Measurements from ENCODE around the gene IL3.
A peak's percentile ranks its signal among the peaks of the same experiment; 100 is the strongest.

Gene IL3, protein sequence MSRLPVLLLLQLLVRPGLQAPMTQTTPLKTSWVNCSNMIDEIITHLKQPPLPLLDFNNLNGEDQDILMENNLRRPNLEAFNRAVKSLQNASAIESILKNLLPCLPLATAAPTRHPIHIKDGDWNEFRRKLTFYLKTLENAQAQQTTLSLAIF

DNA sequence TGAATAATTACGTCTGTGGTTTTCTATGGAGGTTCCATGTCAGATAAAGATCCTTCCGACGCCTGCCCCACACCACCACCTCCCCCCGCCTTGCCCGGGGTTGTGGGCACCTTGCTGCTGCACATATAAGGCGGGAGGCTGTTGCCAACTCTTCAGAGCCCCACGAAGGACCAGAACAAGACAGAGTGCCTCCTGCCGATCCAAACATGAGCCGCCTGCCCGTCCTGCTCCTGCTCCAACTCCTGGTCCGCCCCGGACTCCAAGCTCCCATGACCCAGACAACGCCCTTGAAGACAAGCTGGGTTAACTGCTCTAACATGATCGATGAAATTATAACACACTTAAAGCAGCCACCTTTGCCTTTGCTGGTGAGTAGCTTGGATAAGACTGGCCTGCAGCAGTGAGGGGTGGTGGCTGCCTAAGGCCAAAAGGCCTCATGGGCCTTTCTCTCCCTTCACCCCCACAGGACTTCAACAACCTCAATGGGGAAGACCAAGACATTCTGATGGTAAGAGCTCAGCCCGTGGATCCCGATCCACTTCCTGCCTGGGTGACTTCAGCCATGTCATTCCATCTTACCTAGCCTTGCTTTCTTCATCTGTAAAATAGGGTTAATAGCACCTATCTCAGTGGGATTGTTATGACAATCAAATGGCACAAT is at the start of gene IL3:
IL3 (plus strand) TSS at position 155 of the 661 bp plus-strand sequence; CDS start at position 207, 52 bp downstream.
- no peak for TF ChIP-seq EZH2 (IDR thresholded peaks at IDR 0.05)
- no peak for TF ChIP-seq FOXP2 (optimal IDR thresholded peaks at IDR 0.05; ENCODE audit: control extremely low read depth, extremely low read length, insufficient read depth)
- TF ChIP-seq POLR2AphosphoS5 (IDR thresholded peaks at IDR 0.05; ENCODE audit: borderline replicate concordance, low read depth, low read length): no peak
- no peak for DNase-seq (ENCODE audit: low read depth, low spot score)
- no peaks in the 10 kb centered on the region for H3K9me3 ChIP-seq (ENCODE audit: low read depth, low read length)
- H3K4me3 ChIP-seq: no peak within 1 kb of the TSS
- no peak within 1 kb of the TSS for H3K27ac ChIP-seq
- H3K9ac ChIP-seq (ENCODE audit: insufficient read length): no peak within 1 kb of the TSS
- H3K36me3 ChIP-seq (ENCODE audit: insufficient read depth, low read length): no peaks in the 10 kb centered on the region

DNA sequence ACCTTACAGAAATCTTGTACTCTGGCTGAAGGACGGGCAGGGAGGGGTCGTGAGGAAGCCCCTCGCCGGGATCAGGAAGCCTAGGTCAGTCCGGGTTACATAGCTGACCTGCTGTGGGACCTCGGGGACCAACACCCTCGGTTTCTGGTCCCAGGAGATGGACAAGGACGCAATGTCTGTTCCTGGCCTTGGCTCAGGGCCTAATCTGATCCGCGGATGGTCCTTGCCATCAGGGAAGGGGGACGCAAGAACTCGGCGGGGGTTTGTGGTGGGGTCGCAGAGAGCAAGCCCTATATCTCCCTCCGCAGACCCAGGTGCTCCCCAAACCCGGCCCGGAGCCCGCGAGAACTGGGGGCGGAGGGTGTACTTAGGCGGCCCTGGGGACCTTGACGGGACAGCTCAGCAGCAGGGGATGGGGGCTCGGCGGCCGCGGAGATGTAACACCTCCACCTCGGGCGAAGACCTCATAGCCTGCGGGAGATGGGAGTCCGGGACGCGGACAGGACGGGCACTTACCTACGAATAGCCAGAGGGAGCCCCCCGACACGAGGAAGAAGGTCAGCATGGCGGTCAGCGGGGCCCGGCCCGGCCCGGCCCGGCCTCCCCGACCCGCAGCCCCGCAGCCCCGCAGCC is 49.4 kb upstream of the IL3 start:
- Histone ChIP-seq H3K9me3 (ENCODE audit: low read depth, low read length) (no peaks in the 10 kb centered on the region), H3K9ac (ENCODE audit: insufficient read length) (no peak overlapping the region), H3K27ac (no peak overlapping the region), H3K4me3 (no peak overlapping the region), H3K36me3 (ENCODE audit: insufficient read depth, low read length) (no peaks in the 10 kb centered on the region)
- TF ChIP-seq POLR2AphosphoS5 (IDR thresholded peaks at IDR 0.05; ENCODE audit: borderline replicate concordance, low read depth, low read length): no peak
- TF ChIP-seq EZH2 (IDR thresholded peaks at IDR 0.05): no peak
- no peak for TF ChIP-seq FOXP2 (optimal IDR thresholded peaks at IDR 0.05; ENCODE audit: control extremely low read depth, extremely low read length, insufficient read depth)
- DNase-seq (ENCODE audit: low read depth, low spot score): no peak

DNA sequence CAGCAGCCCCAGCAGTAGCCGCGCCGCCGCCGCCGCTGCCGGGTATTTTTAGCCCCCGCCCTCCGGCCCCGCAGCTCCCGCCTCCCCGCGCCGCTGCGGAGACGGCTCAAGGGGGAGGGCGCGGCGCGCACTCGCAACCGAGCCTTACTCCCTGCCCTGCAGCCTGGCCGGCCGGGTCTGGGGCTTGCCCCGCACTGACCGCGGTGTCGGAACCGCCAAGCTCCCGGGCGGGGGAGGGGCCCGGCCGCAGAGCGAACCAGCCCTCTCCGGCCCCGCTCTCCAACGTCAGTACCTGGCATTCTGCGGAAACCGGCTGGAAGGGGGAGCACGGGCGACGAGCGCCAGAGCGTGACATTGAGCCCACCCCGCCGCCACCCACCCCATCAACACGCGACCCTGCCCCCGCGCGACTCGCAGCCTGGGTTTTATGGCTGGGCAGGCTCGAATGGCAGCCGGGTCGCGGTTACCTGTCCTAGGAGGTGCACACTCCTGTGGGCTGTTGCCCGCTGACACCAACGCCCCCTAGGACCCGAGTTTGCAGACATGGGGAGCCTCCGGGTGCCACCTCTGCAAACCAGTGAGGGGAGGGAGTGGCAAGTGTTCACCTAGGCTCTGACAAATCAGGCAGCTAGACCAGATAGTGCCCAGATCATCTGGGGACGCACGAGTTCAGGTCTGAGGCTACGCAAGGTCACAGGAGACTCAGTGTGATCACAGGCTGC is 48.7 kb upstream of the IL3 start, which contains the start of gene ACSL6:
ACSL6 (minus strand) TSS at position 37 of the 722 bp plus-strand sequence. CDS start 105 bp downstream, outside the sequence.
- Histone ChIP-seq H3K9me3 (ENCODE audit: low read depth, low read length) (no peaks in the 10 kb centered on the region), H3K27ac (no peak within 1 kb of the TSS), H3K4me3 (0 out of 2 replicates have a peak within 1 kb of the TSS, but pooled peaks have one; percentile 33), H3K9ac (ENCODE audit: insufficient read length) (no peak within 1 kb of the TSS), H3K36me3 (ENCODE audit: insufficient read depth, low read length) (no peaks in the 10 kb centered on the region)
- TF ChIP-seq EZH2 (IDR thresholded peaks at IDR 0.05): no peak
- TF ChIP-seq POLR2AphosphoS5 (IDR thresholded peaks at IDR 0.05; ENCODE audit: borderline replicate concordance, low read depth, low read length): no peak
- no peak for DNase-seq (ENCODE audit: low read depth, low spot score)

DNA sequence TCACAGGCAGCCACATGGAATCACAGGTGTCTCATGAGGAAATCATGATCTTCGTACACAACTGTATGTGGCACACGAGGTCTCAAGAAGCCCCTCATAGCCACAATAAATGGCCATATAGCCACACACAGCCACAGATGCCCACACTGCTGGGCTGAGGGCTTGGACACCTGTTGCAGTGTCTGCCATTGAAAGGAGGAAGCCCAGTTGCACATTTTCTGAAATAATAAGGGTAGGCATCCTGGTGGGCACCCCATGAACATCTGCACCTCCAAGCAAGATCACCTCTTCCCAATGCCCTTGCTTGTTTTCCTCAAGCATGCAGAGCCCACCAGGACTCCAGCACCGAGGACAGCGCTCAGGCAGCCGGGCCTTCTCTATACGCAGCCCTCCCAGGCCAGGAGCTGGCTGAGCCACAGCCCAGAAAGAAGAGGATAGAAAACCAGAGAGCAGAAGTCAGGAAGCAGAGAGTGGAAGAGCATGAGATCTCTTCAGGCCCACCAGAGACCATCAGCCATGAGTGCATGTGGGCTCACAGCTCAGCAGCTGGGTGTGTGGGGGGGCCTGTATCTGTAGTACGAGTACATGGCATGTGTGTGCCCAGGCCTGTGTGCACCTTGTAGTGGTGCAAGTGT is 48.0 kb upstream of the IL3 start:
- H3K4me3 ChIP-seq: no peak overlapping the region
- H3K36me3 ChIP-seq (ENCODE audit: insufficient read depth, low read length): no peaks in the 10 kb centered on the region
- H3K27ac ChIP-seq: no peak overlapping the region
- no peak overlapping the region for H3K9ac ChIP-seq (ENCODE audit: insufficient read length)
- TF ChIP-seq FOXP2 (optimal IDR thresholded peaks at IDR 0.05; ENCODE audit: control extremely low read depth, extremely low read length, insufficient read depth): no peak
- TF ChIP-seq EZH2 (IDR thresholded peaks at IDR 0.05): no peak
- TF ChIP-seq POLR2AphosphoS5 (IDR thresholded peaks at IDR 0.05; ENCODE audit: borderline replicate concordance, low read depth, low read length): no peak
- H3K9me3 ChIP-seq (ENCODE audit: low read depth, low read length): no peaks in the 10 kb centered on the region
- no peak for DNase-seq (ENCODE audit: low read depth, low spot score)

DNA sequence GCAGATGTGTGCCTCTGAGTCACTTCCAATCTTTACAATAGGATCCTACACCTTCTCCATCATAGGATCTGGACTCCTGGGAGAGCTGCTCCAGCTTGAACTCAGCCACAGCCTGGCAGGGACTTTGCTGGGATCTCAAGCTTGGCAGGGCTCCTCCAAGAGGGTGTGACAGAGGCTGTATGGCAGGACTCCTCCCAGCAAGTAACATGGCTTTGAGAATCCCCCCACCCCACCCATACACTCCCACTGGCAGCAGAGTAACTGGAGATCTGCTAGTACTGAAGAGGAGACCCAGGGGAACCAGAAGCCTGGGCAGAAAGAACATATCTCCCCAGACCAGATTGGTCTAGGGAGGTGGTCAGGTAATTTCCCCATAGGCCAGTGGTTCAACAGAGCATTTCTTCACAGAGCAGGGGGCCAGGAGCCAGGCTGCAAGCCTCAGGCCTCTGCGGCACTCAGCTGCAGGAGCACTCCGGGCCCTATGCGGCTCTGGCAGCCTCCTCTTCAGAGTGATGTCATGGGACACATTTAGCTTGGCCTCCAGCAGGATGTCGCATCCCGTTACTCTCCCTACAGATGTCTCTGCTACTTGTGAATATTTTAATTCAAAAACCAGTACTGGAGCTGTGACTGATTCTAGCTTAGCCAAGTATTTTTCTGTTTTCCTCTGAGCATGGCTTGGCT is 47.3 kb upstream of the IL3 start:
- H3K27ac ChIP-seq: no peak overlapping the region
- no peak overlapping the region for H3K9ac ChIP-seq (ENCODE audit: insufficient read length)
- DNase-seq (ENCODE audit: low read depth, low spot score): no peak
- TF ChIP-seq POLR2AphosphoS5 (IDR thresholded peaks at IDR 0.05; ENCODE audit: borderline replicate concordance, low read depth, low read length): no peak
- TF ChIP-seq EZH2 (IDR thresholded peaks at IDR 0.05): no peak
- H3K4me3 ChIP-seq: no peak overlapping the region
- no peaks in the 10 kb centered on the region for H3K36me3 ChIP-seq (ENCODE audit: insufficient read depth, low read length)
- no peaks in the 10 kb centered on the region for H3K9me3 ChIP-seq (ENCODE audit: low read depth, low read length)

DNA sequence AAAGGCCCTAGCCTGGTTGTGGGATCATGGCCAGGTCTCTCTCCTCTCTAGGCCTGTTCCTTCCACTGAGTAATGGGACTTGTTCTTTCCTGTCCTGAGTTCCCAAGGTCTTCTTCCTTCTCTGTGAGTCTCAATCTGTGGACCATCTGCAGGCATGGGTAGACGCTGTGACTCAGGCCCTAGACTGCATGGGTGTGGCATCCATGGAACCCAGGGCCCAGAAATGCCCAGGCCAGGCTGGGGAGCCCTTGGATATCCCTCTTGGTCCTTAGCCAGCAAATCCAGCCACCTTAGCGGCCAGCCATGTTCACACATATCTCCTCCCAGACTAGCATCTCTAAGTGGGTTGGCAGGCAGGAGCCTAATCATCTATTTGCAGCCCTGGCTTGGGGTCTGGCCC is 46.7 kb upstream of the IL3 start:
- no peak for TF ChIP-seq FOXP2 (optimal IDR thresholded peaks at IDR 0.05; ENCODE audit: control extremely low read depth, extremely low read length, insufficient read depth)
- TF ChIP-seq EZH2 (IDR thresholded peaks at IDR 0.05): no peak
- TF ChIP-seq POLR2AphosphoS5 (IDR thresholded peaks at IDR 0.05; ENCODE audit: borderline replicate concordance, low read depth, low read length): no peak
- Histone ChIP-seq H3K4me3 (no peak overlapping the region), H3K9me3 (ENCODE audit: low read depth, low read length) (no peaks in the 10 kb centered on the region), H3K27ac (no peak overlapping the region), H3K9ac (ENCODE audit: insufficient read length) (no peak overlapping the region), H3K36me3 (ENCODE audit: insufficient read depth, low read length) (no peaks in the 10 kb centered on the region)
- no peak for DNase-seq (ENCODE audit: low read depth, low spot score)

DNA sequence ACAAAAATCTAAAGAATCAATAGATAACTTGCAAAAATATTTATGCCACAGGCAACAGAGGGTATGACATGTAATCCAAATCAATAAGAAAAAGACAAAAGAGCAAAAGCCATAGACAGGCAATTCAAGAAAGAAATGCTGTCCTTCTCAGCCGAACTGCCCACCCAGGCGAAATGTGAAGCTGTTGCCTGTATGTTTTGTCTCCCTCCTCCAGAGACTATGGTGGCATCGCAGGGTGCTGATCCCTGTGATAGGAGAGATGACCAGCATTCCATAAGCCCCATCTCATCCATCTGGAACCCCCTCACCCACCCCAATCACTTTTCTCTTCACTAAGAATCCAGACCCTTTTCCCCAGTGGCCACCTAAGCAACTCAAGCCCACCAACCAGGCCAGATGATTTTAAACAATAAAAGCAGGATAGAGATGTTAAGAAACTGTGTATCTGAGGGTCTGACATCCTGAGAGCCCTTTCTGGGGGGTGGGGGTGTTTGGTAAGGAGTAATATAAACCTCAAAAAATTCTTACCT is 43.7 kb upstream of the IL3 start:
- no peak overlapping the region for H3K9ac ChIP-seq (ENCODE audit: insufficient read length)
- H3K27ac ChIP-seq: no peak overlapping the region
- no peak for DNase-seq (ENCODE audit: low read depth, low spot score)
- H3K36me3 ChIP-seq (ENCODE audit: insufficient read depth, low read length): no peaks in the 10 kb centered on the region
- H3K4me3 ChIP-seq: no peak overlapping the region
- H3K9me3 ChIP-seq (ENCODE audit: low read depth, low read length): no peaks in the 10 kb centered on the region
- no peak for TF ChIP-seq EZH2 (IDR thresholded peaks at IDR 0.05)
